ENCODE data around the gene SLC25A47. TPM values are rescaled to one million over a fixed set of nuclear protein-coding genes. Genes with fewer than 3 reads are reported as not detected.
"Not testable (repeated sequence)": the region's sequence is repeated elsewhere in the genome, so short reads cannot be mapped to it uniquely, and the experiment has no call there.

SLC25A47 gene
- polyA plus RNA-seq, 1 donor, result 0.37 TPM

DNA sequence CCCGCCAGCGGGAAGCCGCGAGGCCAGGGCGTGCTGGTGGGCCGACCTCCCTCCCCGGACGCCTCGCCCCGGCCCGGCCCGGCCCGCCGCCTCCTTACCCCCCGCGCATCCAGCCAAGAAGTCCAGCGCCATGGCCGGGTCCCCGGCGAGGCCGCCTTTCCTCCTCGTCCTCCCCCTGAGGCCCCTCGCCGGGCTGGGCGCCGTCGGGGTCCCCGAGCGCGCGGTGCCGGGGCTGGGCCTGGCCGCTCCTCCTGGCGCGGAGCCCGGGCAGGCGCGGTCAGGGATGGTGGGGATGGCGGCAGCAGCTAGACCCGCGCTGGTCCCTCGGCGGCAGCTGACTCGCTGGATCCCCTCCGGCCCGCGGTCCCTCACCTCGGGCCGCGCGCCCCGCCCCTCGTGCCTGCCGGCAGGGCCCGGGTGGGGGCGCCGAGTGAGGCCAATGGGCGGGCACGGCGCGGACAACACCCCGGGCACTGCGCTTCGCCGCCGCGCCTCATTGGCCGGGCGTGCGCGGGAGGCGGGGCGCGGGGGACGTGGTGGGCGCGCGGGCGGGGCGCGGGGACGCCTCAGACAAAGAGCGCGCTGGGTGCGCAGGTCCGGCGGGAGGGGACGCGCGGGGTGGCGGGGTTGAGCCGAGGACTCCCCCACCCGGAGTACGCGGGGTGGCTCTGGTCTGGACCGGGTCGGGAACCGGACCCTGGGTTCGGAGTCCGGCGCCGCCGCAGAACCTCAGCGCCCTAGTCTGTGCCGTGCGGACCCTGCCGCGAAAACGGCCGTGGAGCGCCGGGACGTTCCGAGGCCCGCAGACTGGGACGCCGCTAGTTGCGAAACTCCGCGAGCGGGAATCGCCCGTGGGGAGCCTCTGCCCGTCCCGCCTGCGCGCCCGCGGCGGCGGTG, 16.8 kb upstream of the SLC25A47 start, which contains the start of gene SLC25A29:
Gene SLC25A29 (minus strand): TSS at position 344 of the 897 bp plus-strand sequence. CDS start 212 bp downstream, at position 132.
- no CpG with 5 or more reads among the region's 131 CpGs for WGBS (ENCODE audit: insufficient coverage, low lambda C conversion rate)
- H3K9me3 ChIP-seq (ENCODE audit: control insufficient read depth, low read depth, low read length), result no peaks in the 10 kb centered on the region
- H3K4me1 ChIP-seq (ENCODE audit: control insufficient read depth, insufficient read depth, low read length), result peaks cover 13% of the 10 kb centered on the region
- H3K27ac ChIP-seq (ENCODE audit: low read length), result peak within 1 kb of the TSS; percentile 38
- peak; percentile 77 to 89 for DNase-seq
- H3K36me3 ChIP-seq (ENCODE audit: control insufficient read depth, insufficient read depth, low read length), result no peaks in the 10 kb centered on the region
- no peaks in the 10 kb centered on the region for H3K27me3 ChIP-seq (ENCODE audit: control insufficient read depth, insufficient read depth, low read length)
- H3K4me3 ChIP-seq (ENCODE audit: low read length), result peak within 1 kb of the TSS; percentile 80

DNA sequence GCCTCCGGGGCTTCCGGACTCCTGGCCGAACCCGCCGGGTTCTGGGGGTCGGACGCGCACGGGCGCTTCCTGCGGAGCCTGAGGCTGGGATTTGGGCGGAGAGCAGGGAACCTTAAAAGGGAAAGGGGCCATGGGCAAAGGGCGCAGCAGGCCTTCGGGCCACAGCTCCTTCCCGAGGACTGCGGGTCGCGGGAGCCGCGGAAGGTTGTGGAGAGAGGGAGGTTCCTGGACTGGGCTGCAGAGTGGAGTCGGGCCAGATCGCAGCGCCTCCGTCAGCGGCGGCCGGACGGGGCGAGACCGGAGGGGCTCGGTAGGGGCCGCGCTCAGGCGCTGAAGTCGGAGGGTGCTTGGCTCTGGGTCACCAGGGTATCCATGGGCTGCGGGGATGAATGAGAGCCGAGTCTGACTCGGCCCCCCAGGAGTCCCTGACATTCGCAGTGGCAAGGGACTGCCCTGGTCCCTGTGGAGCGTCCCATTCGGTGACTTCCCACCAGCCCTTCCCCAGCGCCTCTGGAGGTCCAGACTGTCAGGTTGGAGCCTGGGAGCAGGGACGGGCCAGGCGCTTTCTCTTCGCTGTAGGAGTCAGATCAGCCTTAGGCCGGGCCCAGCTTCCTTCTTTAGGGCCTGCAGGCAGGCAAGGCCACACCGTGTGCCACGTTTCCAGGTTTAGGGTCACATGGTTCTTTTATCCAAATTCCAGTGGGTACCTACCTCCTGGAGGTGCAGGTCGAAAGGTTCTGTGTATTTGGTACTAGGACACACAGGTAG, 16.0 kb upstream of the SLC25A47 start:
- Histone ChIP-seq H3K27ac (ENCODE audit: low read length) (no peak overlapping the region), H3K4me3 (ENCODE audit: low read length) (peak overlapping the region; percentile 80), H3K4me1 (ENCODE audit: control insufficient read depth, insufficient read depth, low read length) (peaks cover 13% of the 10 kb centered on the region), H3K9me3 (ENCODE audit: control insufficient read depth, low read depth, low read length) (no peaks in the 10 kb centered on the region), H3K27me3 (ENCODE audit: control insufficient read depth, insufficient read depth, low read length) (peaks cover 2% of the 10 kb centered on the region), H3K36me3 (ENCODE audit: control insufficient read depth, insufficient read depth, low read length) (no peaks in the 10 kb centered on the region)
- peak in 1 of 2 donors; percentile 52 for DNase-seq
- WGBS (ENCODE audit: insufficient coverage, low lambda C conversion rate), result no CpG with 5 or more reads among the region's 49 CpGs

DNA sequence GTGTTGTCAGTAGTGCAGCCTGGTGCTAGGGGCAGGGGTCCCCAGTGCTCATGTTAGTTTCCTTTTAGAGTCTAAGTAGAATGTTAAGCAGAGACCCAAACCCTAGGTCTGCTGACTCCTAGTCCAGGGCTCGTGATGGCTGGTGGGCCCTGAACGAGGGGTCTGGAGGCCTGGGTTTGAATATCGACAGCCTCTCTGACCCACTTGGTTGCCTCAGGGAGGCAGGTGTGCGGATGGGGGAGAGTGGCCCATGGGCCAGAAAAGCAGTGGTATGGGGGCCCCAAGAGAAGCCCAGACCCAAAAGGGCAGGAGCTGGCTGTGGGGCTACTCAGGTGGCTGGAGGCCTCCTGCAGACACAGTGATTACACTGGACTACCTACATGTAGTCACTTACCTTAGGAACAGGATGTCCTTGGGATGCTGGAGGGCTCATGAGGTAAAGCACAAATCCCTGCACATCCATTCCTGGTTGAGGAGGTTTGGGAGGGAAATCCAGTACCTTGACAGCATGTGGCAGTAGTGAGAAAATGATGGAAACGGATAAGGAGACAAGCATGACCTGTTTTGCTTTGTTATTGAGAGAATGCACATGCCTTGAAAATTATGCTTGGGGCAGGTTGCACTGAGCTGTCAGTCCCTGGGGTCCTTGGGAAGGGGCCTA, 15.2 kb upstream of the SLC25A47 start:
- 83% methylated on average over 1 of the region's 5 CpGs for WGBS (ENCODE audit: insufficient coverage, low lambda C conversion rate)
- H3K4me3 ChIP-seq (ENCODE audit: low read length), result peak overlapping the region; percentile 80
- H3K27ac ChIP-seq (ENCODE audit: low read length), result no peak overlapping the region
- peaks cover 5% of the 10 kb centered on the region for H3K27me3 ChIP-seq (ENCODE audit: control insufficient read depth, insufficient read depth, low read length)
- DNase-seq, result no peak
- H3K4me1 ChIP-seq (ENCODE audit: control insufficient read depth, insufficient read depth, low read length), result peaks cover 15% of the 10 kb centered on the region
- no peaks in the 10 kb centered on the region for H3K9me3 ChIP-seq (ENCODE audit: control insufficient read depth, low read depth, low read length)
- no peaks in the 10 kb centered on the region for H3K36me3 ChIP-seq (ENCODE audit: control insufficient read depth, insufficient read depth, low read length)

DNA sequence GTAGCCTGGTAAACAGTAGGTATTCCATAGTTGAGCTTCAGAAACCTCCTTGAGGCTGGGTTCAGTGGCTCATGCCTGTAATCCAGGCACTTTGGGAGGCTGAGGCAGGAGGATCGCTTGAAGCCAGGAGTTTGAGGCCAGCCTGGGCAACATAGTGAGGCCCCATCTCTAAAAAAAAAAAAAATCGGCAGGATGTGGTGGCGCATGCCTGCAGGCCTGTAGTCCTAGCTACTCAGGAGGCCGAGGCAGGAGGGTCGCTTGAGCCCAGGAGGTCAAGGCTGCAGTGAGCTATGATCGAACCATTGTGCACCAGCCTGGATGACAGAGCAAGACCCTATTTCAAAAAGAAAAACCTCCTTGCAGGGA, 14.7 kb upstream of the SLC25A47 start:
- not testable (repeated sequence) for H3K36me3 ChIP-seq (ENCODE audit: control insufficient read depth, insufficient read depth, low read length); DNase-seq; H3K9me3 ChIP-seq (ENCODE audit: control insufficient read depth, low read depth, low read length); H3K27me3 ChIP-seq (ENCODE audit: control insufficient read depth, insufficient read depth, low read length); H3K27ac ChIP-seq (ENCODE audit: low read length); H3K4me3 ChIP-seq (ENCODE audit: low read length)
- H3K4me1 ChIP-seq (ENCODE audit: control insufficient read depth, insufficient read depth, low read length), result peaks cover 15% of the 10 kb centered on the region
- WGBS (ENCODE audit: insufficient coverage, low lambda C conversion rate), result no CpG with 5 or more reads among the region's 6 CpGs

DNA sequence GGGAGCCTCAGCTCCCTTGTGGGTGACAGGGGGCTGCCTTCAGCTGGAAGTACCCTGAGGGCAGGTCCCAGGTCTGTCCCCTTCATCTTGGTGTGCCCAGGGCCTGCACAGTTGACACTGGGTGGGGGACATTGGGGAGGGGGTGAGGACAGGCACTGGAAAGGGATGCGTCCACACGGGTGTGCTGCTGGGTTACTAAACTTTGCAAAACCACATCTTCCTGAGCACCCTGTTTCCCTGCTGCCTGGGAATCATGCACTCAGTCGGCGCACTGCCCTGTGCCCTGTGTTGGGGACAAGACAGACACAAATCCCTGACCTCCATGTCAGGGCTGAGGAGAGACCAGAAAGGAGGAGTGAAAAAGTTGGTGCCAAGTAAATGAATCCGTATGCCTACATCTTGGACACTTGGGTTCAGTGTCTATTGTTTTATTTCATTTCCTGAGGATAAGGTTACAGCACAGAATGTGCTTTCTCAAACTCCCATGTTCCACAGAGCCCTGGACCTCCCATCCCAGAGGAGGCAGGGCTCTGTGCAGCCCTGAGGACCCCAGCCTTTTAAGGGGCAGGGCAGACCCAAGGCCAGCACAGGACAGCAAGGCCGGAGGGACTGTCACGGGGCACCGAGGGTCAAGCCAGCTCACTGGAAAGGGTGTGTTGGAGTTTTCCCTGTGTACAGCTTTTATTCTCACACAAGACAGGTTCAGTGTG, 14.0 kb upstream of the SLC25A47 start:
- H3K27me3 ChIP-seq (ENCODE audit: control insufficient read depth, insufficient read depth, low read length), result peaks cover 7% of the 10 kb centered on the region
- no peak overlapping the region for H3K27ac ChIP-seq (ENCODE audit: low read length)
- H3K9me3 ChIP-seq (ENCODE audit: control insufficient read depth, low read depth, low read length), result no peaks in the 10 kb centered on the region
- H3K4me3 ChIP-seq (ENCODE audit: low read length), result no peak overlapping the region
- WGBS (ENCODE audit: insufficient coverage, low lambda C conversion rate), result no CpG with 5 or more reads among the region's 8 CpGs
- peaks cover 15% of the 10 kb centered on the region for H3K4me1 ChIP-seq (ENCODE audit: control insufficient read depth, insufficient read depth, low read length)
- H3K36me3 ChIP-seq (ENCODE audit: control insufficient read depth, insufficient read depth, low read length), result no peaks in the 10 kb centered on the region
- no peak for DNase-seq

DNA sequence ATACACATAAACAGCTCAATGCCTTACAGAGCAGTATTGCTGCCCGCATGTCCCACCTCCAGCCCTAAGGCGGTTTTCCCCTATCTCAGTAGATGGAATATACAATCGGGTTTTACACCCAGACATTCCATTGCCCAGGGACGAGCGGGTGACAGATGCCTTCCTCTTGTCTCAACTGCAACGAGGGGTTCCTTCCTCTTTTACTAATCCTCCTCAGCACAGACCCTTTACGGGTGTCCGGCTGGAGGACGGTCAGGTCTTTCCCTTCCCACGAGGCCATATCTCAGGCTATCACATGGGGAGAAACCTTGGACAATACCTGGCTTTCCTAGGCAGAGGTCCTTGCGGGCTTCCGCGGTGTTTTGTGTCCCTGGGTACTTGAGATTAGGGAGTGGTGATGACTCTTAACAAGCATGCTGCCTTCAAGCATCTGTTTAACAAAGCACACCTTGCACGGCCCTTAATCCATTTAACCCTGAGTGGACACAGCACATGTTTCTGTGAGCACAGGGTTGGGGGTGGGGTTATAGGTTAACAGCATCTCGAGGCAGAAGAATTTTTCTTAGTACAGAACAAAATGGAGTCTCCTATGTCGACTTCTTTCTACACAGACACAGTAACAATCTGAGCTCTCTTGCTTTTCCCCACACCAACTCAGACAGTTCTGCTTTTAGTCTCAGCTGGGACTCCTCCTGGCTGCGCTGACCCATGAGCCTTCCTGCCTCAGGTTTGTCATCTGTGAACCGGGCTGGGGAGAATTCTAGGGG, 10.8 kb upstream of the SLC25A47 start:
- WGBS (ENCODE audit: insufficient coverage, low lambda C conversion rate), result no CpG with 5 or more reads among the region's 18 CpGs
- H3K4me3 ChIP-seq (ENCODE audit: low read length); H3K9me3 ChIP-seq (ENCODE audit: control insufficient read depth, low read depth, low read length); H3K4me1 ChIP-seq (ENCODE audit: control insufficient read depth, insufficient read depth, low read length); DNase-seq; H3K27ac ChIP-seq (ENCODE audit: low read length); H3K27me3 ChIP-seq (ENCODE audit: control insufficient read depth, insufficient read depth, low read length); H3K36me3 ChIP-seq (ENCODE audit: control insufficient read depth, insufficient read depth, low read length): not testable (repeated sequence)

DNA sequence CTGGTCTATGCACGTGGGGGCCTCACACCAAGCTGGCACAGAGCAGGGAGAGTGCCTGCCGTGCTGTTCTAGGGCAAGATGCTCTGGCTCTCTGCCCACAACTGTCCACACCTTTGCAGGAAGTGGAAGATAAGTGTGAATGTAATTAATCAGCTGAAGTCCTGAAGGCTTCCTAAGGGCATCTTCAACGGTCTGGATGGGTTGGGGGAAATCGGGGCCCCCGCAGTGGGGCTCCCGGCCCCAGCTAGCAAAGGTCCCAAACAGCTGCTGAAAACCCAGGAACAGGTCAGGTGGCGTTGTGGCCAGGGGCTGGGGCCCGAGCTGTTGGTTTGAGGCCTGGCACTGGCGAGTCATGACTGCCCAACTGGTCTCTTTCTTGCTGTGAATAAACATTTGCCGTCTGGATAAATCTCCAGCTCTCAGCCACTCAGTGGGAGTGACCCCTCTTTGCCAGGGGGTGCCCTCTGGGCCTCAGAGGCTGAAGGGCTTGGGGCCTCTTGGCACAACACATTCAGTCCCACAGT, 10.2 kb upstream of the SLC25A47 start:
- no peaks in the 10 kb centered on the region for H3K9me3 ChIP-seq (ENCODE audit: control insufficient read depth, low read depth, low read length)
- H3K27ac ChIP-seq (ENCODE audit: low read length), result no peak overlapping the region
- no peak for DNase-seq
- peaks cover 7% of the 10 kb centered on the region for H3K27me3 ChIP-seq (ENCODE audit: control insufficient read depth, insufficient read depth, low read length)
- peaks cover 2% of the 10 kb centered on the region for H3K4me1 ChIP-seq (ENCODE audit: control insufficient read depth, insufficient read depth, low read length)
- WGBS (ENCODE audit: insufficient coverage, low lambda C conversion rate), result no CpG with 5 or more reads among the region's 10 CpGs
- no peaks in the 10 kb centered on the region for H3K36me3 ChIP-seq (ENCODE audit: control insufficient read depth, insufficient read depth, low read length)
- H3K4me3 ChIP-seq (ENCODE audit: low read length), result no peak overlapping the region

DNA sequence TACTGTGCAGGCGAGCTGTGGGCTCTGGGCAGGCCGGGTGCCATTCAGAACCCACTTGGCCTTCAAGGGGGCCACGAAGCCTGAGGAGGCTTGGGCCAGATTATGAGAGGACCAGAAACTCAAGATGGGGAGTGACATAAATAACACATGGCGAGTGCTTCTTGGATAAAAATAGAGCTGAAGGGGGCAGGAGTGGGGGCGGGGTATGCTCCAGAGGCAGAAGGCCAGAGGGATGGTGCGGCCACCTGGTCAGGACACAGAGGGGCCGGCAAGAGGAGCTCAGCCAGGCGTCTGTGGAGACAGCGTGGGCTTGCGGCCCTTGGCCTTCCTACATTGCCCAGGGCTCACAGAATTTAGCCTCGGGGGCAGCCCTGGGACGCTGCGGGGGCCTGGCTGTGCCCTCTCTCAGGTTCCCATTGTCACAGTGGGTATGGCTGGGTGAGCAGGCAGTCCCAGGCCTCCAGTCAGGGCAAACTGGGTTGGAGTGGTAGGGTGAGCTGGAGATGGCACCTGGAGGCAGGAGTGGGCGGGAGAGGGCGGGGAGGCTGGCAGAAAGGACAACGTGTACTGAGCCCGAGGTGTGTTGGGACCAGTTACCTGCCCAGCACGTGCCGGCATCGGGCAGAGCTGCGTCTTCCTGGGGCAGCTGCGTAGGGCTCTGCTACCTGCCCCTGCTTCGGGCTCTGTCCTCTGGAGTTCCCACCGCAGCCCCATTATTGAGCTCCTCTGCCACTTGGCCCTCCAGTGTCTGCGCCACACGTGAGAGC, 9.5 kb upstream of the SLC25A47 start:
- H3K4me1 ChIP-seq (ENCODE audit: control insufficient read depth, insufficient read depth, low read length), result peaks cover 2% of the 10 kb centered on the region
- H3K27me3 ChIP-seq (ENCODE audit: control insufficient read depth, insufficient read depth, low read length), result peaks cover 7% of the 10 kb centered on the region
- peaks cover 3% of the 10 kb centered on the region for H3K9me3 ChIP-seq (ENCODE audit: control insufficient read depth, low read depth, low read length)
- WGBS (ENCODE audit: insufficient coverage, low lambda C conversion rate), result no CpG with 5 or more reads among the region's 26 CpGs
- H3K4me3 ChIP-seq (ENCODE audit: low read length), result no peak overlapping the region
- no peak overlapping the region for H3K27ac ChIP-seq (ENCODE audit: low read length)
- H3K36me3 ChIP-seq (ENCODE audit: control insufficient read depth, insufficient read depth, low read length), result no peaks in the 10 kb centered on the region
- no peak for DNase-seq

DNA sequence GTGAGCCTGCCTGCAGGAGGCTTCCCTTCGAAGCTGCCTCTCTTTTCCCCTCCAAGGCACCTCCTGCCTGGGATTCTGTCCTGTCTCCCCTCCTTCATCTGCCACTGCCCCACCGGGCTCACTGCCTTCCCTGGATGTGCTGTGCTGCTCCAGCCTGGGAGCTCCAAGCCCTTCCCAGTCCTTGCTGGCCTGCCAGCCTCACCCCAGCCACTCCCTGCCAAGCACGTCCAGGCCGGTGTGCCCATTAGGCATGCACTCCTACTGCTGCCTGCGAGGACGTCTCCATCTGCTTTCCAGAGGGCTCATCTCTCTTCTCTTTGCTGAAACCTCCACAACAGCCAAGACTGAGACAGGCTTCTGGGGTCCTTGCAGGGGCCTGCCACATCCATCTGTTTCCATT, 8.4 kb upstream of the SLC25A47 start:
- Histone ChIP-seq H3K9me3 (ENCODE audit: control insufficient read depth, low read depth, low read length) (peaks cover 3% of the 10 kb centered on the region), H3K4me1 (ENCODE audit: control insufficient read depth, insufficient read depth, low read length) (peaks cover 2% of the 10 kb centered on the region), H3K4me3 (ENCODE audit: low read length) (no peak overlapping the region), H3K27me3 (ENCODE audit: control insufficient read depth, insufficient read depth, low read length) (peaks cover 7% of the 10 kb centered on the region), H3K27ac (ENCODE audit: low read length) (no peak overlapping the region), H3K36me3 (ENCODE audit: control insufficient read depth, insufficient read depth, low read length) (no peaks in the 10 kb centered on the region)
- no CpG with 5 or more reads among the region's 6 CpGs for WGBS (ENCODE audit: insufficient coverage, low lambda C conversion rate)
- no peak for DNase-seq

Data from large intestine (tissue), 3 donors.